Measurements from ENCODE around the gene TRAF7. TPM values are rescaled to one million over a fixed set of nuclear protein-coding genes. Genes with fewer than 3 reads are reported as not detected.
A peak's percentile ranks its signal among the peaks of the same experiment; 100 is the strongest.

TRAF7 gene
- total and polyA plus RNA-seq, 2 of the 13 experiments (the other 11 are each of a cell fraction or from before 2014, with no cell fraction given) = 47.9 to 65.6 TPM

DNA sequence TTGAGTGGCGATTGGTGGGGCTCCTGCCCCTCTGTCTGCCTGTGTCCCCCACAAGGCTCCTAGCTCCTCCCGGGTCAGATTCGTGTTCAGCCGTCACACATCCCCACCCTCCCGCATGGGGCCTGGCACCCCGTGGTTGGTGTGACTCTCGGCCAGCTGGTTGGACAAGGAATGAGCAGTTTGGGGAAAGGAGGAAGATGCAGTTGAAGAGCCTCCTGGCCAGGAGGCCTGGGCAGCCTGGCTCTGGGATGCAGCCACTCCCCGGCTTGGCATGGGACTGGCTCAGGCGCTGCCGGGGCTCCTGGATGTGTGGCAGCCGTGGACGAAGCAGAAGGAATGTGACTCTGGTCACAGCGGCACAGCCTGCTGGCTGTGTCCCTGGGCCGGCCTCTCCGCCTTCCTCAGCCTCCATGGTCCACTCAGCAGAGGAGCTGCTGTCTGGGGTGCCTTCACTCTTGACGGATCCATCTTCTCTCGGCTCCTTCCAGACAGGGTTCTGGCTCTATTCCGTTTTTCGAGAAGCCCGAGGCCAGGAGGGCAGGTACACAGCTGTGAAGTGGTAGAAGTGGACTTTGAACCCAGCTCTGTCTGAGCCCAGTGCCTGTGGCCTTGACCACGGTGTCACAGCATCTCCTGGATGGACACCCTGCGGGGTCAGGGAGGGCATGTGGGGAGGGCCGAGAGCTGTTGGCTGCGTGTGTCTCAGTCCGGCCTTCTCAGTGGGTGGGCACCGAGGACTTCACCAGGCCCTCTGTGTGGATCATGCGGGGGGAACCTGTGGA, 2.1 kb downstream of the TRAF7 start (continued):
- TF ChIP-seq EHMT2 (IDR thresholded peaks at IDR 0.05; ENCODE audit: borderline replicate concordance, low read depth, low read length) (no peak), SNAPC2 (CRISPR knock-in tag; IDR thresholded peaks at IDR 0.05) (no peak), KDM2A (CRISPR knock-in tag; IDR thresholded peaks at IDR 0.05; ENCODE audit: borderline replicate concordance, low read depth) (peak; percentile 71; the same call in 1 of the 2 replicates), RORA (CRISPR knock-in tag; IDR thresholded peaks at IDR 0.05) (no peak), HDAC2 (CRISPR knock-in tag; IDR thresholded peaks at IDR 0.05) (peak; percentile 95), KDM3A (CRISPR knock-in tag; IDR thresholded peaks at IDR 0.05; ENCODE audit: low read depth) (peak; percentile 80; the same call in 1 of the 2 replicates), MAX (IDR thresholded peaks at IDR 0.05) (peak; percentile 77), ZNF260 (CRISPR knock-in tag; IDR thresholded peaks at IDR 0.05; ENCODE audit: borderline replicate concordance, low read depth) (no peak), STAG1 (CRISPR knock-in tag; IDR thresholded peaks at IDR 0.05) (peak; percentile 16; the same call in 1 of the 2 replicates), ZHX2 (IDR thresholded peaks at IDR 0.05; ENCODE audit: low read depth) (0 out of 2 replicates have a peak, but pooled peaks have one; percentile 1), ZHX2 (CRISPR knock-in tag; IDR thresholded peaks at IDR 0.05; ENCODE audit: borderline replicate concordance) (no peak), RBM22 (optimal IDR thresholded peaks at IDR 0.05; ENCODE audit: low read length) (peak; percentile 90), CBX5 (CRISPR knock-in tag; IDR thresholded peaks at IDR 0.05; ENCODE audit: borderline replicate concordance) (peak; percentile 50; the same call in 1 of the 2 replicates), SALL2 (CRISPR knock-in tag; IDR thresholded peaks at IDR 0.05) (no peak), PHF21A (CRISPR knock-in tag; IDR thresholded peaks at IDR 0.05) (peak; percentile 74), ZNF749 (CRISPR knock-in tag; IDR thresholded peaks at IDR 0.05; ENCODE audit: borderline replicate concordance) (no peak), IRF2 (CRISPR knock-in tag; IDR thresholded peaks at IDR 0.05) (peak; percentile 68; the same call in 1 of the 2 replicates), MAFF (IDR thresholded peaks at IDR 0.05; ENCODE audit: low read depth, low read length) (no peak), HBP1 (CRISPR knock-in tag; IDR thresholded peaks at IDR 0.05; ENCODE audit: low read depth) (peak; percentile 36; the same call in 1 of the 2 replicates), RCOR2 (CRISPR knock-in tag; IDR thresholded peaks at IDR 0.05) (peak; percentile 74), NCOR1 (IDR thresholded peaks at IDR 0.05; ENCODE audit: borderline replicate concordance, low read length) (peak; percentile 83)
- TF ChIP-seq, protein P1, sequence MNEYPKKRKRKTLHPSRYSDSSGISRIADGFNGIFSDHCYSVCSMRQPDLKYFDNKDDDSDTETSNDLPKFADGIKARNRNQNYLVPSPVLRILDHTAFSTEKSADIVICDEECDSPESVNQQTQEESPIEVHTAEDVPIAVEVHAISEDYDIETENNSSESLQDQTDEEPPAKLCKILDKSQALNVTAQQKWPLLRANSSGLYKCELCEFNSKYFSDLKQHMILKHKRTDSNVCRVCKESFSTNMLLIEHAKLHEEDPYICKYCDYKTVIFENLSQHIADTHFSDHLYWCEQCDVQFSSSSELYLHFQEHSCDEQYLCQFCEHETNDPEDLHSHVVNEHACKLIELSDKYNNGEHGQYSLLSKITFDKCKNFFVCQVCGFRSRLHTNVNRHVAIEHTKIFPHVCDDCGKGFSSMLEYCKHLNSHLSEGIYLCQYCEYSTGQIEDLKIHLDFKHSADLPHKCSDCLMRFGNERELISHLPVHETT (CRISPR knock-in tag; conservative IDR thresholded peaks at IDR 0.05) = peak; percentile 72
